GM12878 (cell line): ENCODE measurements around the gene CHERP. TPM values are rescaled to one million over a fixed set of nuclear protein-coding genes. Genes with fewer than 3 reads are reported as not detected.
A peak's percentile ranks its signal among the peaks of the same experiment; 100 is the strongest.

Experiments
- ATF3 ChIP-seq: IDR thresholded peaks from 2 replicates; pipeline ENCODE4 v1.6.1; 2011; ENCODE audit warnings: low read depth, mild to moderate bottlenecking, low read length, moderate library complexity, borderline replicate concordance; ENCODE audit errors: extremely low read depth
- CEBPB ChIP-seq, 2 experiments: fragments of 150-350 bp in 1 of 2; IDR thresholded peaks; 2 replicates each; pipeline ENCODE4 v1.6.1; 2012 to 2014; ENCODE audit warnings: low read depth in 2 of 2, low read length in 2 of 2, borderline replicate concordance in 1 of 2, inconsistent platforms in 1 of 2
- CTCF ChIP-seq, 3 experiments: IDR thresholded peaks in 2 of 3; conservative IDR thresholded peaks in 1 of 3; 2 replicates each; pipeline ENCODE4 v1.5.1; 2011; ENCODE audit warnings: low read depth in 3 of 3, low read length in 3 of 3, mild to moderate bottlenecking in 3 of 3, control low read depth in 2 of 3, moderate library complexity in 2 of 3, inconsistent platforms in 1 of 3, mixed read lengths in 1 of 3; ENCODE audit not compliant: control insufficient read depth in 2 of 3, insufficient read depth in 1 of 3; ENCODE audit errors: extremely low read depth in 1 of 3
- EZH2 ChIP-seq: IDR thresholded peaks from 2 replicates; pipeline ENCODE4 v1.6.1; 2012; ENCODE audit warnings: low read depth, mild to moderate bottlenecking, control low read depth, inconsistent platforms, low read length, borderline replicate concordance; ENCODE audit not compliant: control insufficient read depth
- IRF5 ChIP-seq: fragments of 450-650 bp; IDR thresholded peaks from 2 replicates; pipeline ENCODE4 v1.6.1; 2017; ENCODE audit warnings: borderline replicate concordance
- MTA3 ChIP-seq: IDR thresholded peaks from 2 replicates; pipeline ENCODE4 v1.6.1; 2012; ENCODE audit warnings: low read length, inconsistent platforms, borderline replicate concordance
- MXI1 ChIP-seq: fragments of 150-350 bp; IDR thresholded peaks from 2 replicates; pipeline ENCODE4 v1.6.1; 2011; ENCODE audit warnings: low read depth, mild to moderate bottlenecking, inconsistent platforms, low read length, improper control_type of control experiment
- NR2F1 ChIP-seq: fragments of 450-650 bp; conservative IDR thresholded peaks from 2 replicates; pipeline ENCODE4 v1.6.1; 2017; ENCODE audit warnings: mild to moderate bottlenecking
- NRF1 ChIP-seq: conservative IDR thresholded peaks from 2 replicates; pipeline ENCODE4 v1.6.1; 2011; ENCODE audit warnings: mild to moderate bottlenecking, low read depth, low read length, improper control_type of control experiment
- POLR2AphosphoS5 ChIP-seq: IDR thresholded peaks from 2 replicates; pipeline ENCODE4 v1.6.1; 2011; ENCODE audit warnings: mild to moderate bottlenecking, low read length, inconsistent platforms
- RELA ChIP-seq: fragments of 450-650 bp; IDR thresholded peaks from 2 replicates; pipeline ENCODE4 v1.8.0; 2014; ENCODE audit warnings: borderline replicate concordance; ENCODE audit not compliant: partially characterized antibody
- TAF1 ChIP-seq: IDR thresholded peaks from 2 replicates; pipeline ENCODE4 v1.6.1; 2011; ENCODE audit warnings: mild to moderate bottlenecking, low read depth, low read length, borderline replicate concordance
- ZBTB40 ChIP-seq: fragments of 450-650 bp; IDR thresholded peaks from 2 replicates; pipeline ENCODE4 v1.6.1; 2016; ENCODE audit warnings: mild to moderate bottlenecking, moderate library complexity, borderline replicate concordance
- polyA plus RNA-seq, 11 experiments: library from polyadenylated mRNA; depleted of rRNA in 4 of 11; unstranded in 6 of 11; stranded (reverse) in 5 of 11; fragments of >200 nt; fragmentation: Nextera tagmentation in 4 of 11; fragmentation: Illumina TruSeq in 1 of 11; extraction: Ambion mirVana in 4 of 11; extraction: Trizol in 1 of 11; gene quantifications; 1 replicate in 1 of 11; 2 replicates in 10 of 11; pipeline versions ENCODE4 v1.2.1 to v1.2.3, GENCODE V29; 2011 to 2016; ENCODE audit warnings: inconsistent platforms in 2 of 11, missing spikeins in 2 of 11, low read depth in 1 of 11
- total RNA-seq, 4 experiments: library from RNA; depleted of rRNA in 3 of 4; stranded (reverse); fragments of >200 nt in 3 of 4; fragmentation: Illumina TruSeq in 1 of 4; extraction: Trizol in 1 of 4; gene quantifications; 2 replicates each; pipeline versions ENCODE4 v1.2.1 to v1.2.3, GENCODE V29; 2013 to 2021

The CHERP gene
- total and polyA plus RNA-seq, 10 of the 15 experiments (the other 5 are each of a cell fraction or from before 2014, with no cell fraction given) = 0.66 to 65.3 (median 12.2) TPM

- TF ChIP-seq IRF5 (no peak), ATF3 (no peak), CEBPB (IDR thresholded peaks at IDR 0.05; ENCODE audit: borderline replicate concordance in 1 of 2, low read depth in 2 of 2, low read length in 2 of 2) (no peak), MTA3 (peak; percentile 30; the same call in 1 of the 2 replicates), NR2F1 (0 out of 2 replicates have a peak, but pooled peaks have one; percentile 3), MXI1 (no peak), TAF1 (no peak), RELA (no peak), EZH2 (no peak), NRF1 (no peak), CTCF (IDR thresholded peaks at IDR 0.05 in 2 of 3, conservative IDR thresholded peaks at IDR 0.05 in 1 of 3; ENCODE audit: control insufficient read depth in 2 of 3, extremely low read depth in 1 of 3, insufficient read depth in 1 of 3, low read depth in 3 of 3, low read length in 3 of 3) (no peak), ZBTB40 (no peak), POLR2AphosphoS5 (no peak; the same call in 1 of the 2 replicates)
Measured at GRCh38 chr19:16542910-16543472, 754 bp upstream of the CHERP start (continued).
